WERI-Rb-1 (cell line): ENCODE data around the gene OR52N1.

ENCODE experiments used
- DNase-seq: peaks from one replicate; pipeline ENCODE4 v3.0.0-alpha.2; 2020
- H3K27ac ChIP-seq: fragments of 250-450 bp; sonication (Bioruptor Pico); 2 replicates; pipeline ENCODE4 v1.5.1; 2020; ENCODE audit warnings: mild to moderate bottlenecking, moderate library complexity
- H3K27me3 ChIP-seq: fragments of 250-450 bp; sonication (Bioruptor Pico); 2 replicates; pipeline ENCODE4 v1.5.1; 2021; ENCODE audit warnings: mild to moderate bottlenecking, low read depth, moderate library complexity; ENCODE audit not compliant: insufficient read depth, severe bottlenecking
- H3K36me3 ChIP-seq: fragments of 250-450 bp; sonication (Bioruptor Pico); 2 replicates; pipeline ENCODE4 v1.5.1; 2020; ENCODE audit warnings: mild to moderate bottlenecking, moderate library complexity
- H3K4me3 ChIP-seq: 2 replicates; pipeline ENCODE4 v1.5.1; 2011; ENCODE audit warnings: low read depth, mild to moderate bottlenecking, control low read depth, low read length
- H3K9me3 ChIP-seq: fragments of 250-450 bp; sonication (Bioruptor Pico); 2 replicates; pipeline ENCODE4 v1.5.1; 2021; ENCODE audit warnings: mild to moderate bottlenecking, moderate library complexity; ENCODE audit not compliant: severe bottlenecking
- CTCF ChIP-seq: IDR thresholded peaks from 2 replicates; pipeline ENCODE4 v1.5.1; 2011; ENCODE audit warnings: low read depth, mild to moderate bottlenecking, control low read depth, inconsistent platforms, low read length

The OR52N1 gene

GRCh38 chr11:5815534-5815933 lies 24.5 kb upstream of the OR52N1 start:
- TF ChIP-seq CTCF: no peak
- peaks cover 67% of the 10 kb centered on the region for H3K27me3 ChIP-seq
- no peaks in the 10 kb centered on the region for H3K36me3 ChIP-seq
- H3K27ac ChIP-seq: no peak overlapping the region
- DNase-seq: no peak
- no peak overlapping the region for H3K4me3 ChIP-seq
- H3K9me3 ChIP-seq: no peaks in the 10 kb centered on the region

DNA sequence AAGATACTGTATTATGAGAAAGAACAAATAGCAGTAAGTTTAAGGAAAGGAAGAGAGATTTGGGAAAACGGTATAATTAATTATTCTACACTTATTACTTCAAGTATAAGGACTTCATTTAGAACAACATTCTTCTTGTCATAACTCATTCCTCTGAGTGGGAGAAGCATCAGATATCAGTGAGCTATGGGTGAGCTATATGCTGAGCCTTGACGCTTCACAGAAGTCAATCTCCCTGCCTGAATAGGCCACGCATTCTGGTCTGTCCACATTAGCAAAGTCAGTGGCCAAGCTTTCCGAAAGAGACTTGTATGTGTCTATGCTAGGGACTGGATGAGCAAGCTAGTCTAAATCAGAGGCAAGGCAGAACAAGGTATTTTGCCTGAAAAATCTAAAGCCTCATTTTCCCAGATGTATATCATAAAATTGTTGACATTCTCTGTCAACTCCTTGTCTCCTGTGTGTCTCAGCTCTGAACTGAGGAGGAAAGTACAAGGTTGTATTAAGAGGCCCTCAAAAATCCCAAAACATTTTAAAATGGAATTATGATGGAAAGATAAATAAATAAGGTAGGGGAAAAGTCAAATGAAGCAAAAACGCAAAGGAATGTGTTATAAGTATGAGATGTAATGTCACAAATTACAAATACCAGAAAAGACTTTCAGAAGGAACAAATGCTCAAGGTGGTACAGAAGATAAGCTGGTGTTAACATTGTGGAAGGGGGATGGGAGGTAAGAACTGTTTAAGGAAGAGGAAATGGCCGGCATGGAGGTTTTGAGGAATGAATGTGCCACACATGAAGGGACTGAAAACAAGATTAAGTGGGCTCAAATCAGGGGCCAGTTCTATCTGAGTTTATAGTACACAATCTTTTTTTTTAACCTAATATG lies 19.1 kb upstream of the OR52N1 start:
- Histone ChIP-seq H3K27ac (no peak overlapping the region), H3K4me3 (no peak overlapping the region), H3K36me3 (no peaks in the 10 kb centered on the region), H3K9me3 (no peaks in the 10 kb centered on the region), H3K27me3 (peaks cover 73% of the 10 kb centered on the region)
- DNase-seq: no peak
- TF ChIP-seq CTCF: no peak

- no peak overlapping the region for H3K27ac ChIP-seq
- no peaks in the 10 kb centered on the region for H3K36me3 ChIP-seq
- TF ChIP-seq CTCF: no peak
- H3K9me3 ChIP-seq: no peaks in the 10 kb centered on the region
- no peak for DNase-seq
- peaks cover 75% of the 10 kb centered on the region for H3K27me3 ChIP-seq
- no peak overlapping the region for H3K4me3 ChIP-seq
Measured at GRCh38 chr11:5809122-5809519, 18.1 kb upstream of the OR52N1 start.

- H3K36me3 ChIP-seq: no peaks in the 10 kb centered on the region
- no peaks in the 10 kb centered on the region for H3K9me3 ChIP-seq
- peak; percentile 59 for DNase-seq
- H3K27ac ChIP-seq: no peak within 1 kb of the TSS
- peak; percentile 82 for TF ChIP-seq CTCF
- no peak within 1 kb of the TSS for H3K4me3 ChIP-seq
- H3K27me3 ChIP-seq: peaks cover 75% of the 10 kb centered on the region
Measured at GRCh38 chr11:5808500-5809121, 17.5 kb upstream of the OR52N1 start, which contains the start of gene OR52N2. Gene OR52N2 (plus strand): TSS chr11:5808924. CDS start chr11:5820336, 11,412 bp downstream.

GRCh38 chr11:5807580-5807979 lies 16.5 kb upstream of the OR52N1 start:
- TF ChIP-seq CTCF: no peak
- no peaks in the 10 kb centered on the region for H3K36me3 ChIP-seq
- H3K4me3 ChIP-seq: no peak overlapping the region
- H3K9me3 ChIP-seq: no peaks in the 10 kb centered on the region
- peak; percentile 21 for DNase-seq
- H3K27ac ChIP-seq: no peak overlapping the region
- H3K27me3 ChIP-seq: peaks cover 72% of the 10 kb centered on the region
